Measurements from ENCODE around the gene GSDME.

The GSDME gene

DNA sequence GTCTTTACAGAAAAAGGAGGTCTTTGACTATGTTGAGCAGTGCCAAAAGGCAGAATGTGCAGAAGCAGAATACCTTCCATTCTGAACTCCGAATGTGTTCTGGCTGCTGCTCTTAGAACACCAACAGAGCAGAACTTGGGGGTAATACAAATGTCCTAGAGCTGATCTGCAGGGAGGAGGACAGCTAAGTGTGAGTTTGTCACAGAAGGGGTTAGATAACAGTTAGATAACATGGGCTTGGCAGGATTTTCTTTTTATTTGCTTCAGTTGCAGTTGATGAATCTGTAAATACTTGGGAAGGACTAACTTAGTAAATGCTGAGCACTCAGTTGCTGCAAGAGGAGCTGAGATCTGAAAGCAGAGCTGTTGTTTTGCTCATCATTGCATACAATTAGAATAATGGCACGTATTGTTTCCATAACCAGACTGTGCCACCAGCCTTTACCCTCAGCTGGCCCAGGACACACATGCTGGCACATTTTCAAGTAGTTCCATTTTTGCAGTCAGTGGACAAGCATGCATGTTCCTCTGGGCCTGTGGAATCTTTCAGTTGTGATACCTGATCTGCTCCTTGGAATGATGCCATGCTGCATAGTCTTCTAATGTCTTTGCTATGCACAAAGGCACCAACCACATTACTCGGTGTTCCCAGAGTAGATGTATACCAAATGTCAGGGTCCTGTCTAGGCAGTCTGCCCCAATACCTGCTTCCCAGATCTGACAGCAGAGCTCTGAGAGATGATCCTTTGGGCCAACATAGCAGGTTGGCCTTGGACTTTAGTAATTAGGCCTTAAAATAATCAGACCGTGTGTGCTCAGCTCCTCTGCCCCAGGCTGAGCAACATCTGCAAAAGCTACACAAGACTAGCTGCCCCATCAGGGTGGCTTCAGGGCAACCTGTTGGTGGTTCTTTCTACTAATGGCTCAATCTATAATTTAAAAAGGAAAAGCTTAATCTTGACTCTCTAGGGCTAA is 55.7 kb downstream of the GSDME start:
- DNase-seq = no peak

- DNase-seq = no peak
Measured at GRCh38 chr7:24700521-24701260, 56.6 kb downstream of the GSDME start.

DNA sequence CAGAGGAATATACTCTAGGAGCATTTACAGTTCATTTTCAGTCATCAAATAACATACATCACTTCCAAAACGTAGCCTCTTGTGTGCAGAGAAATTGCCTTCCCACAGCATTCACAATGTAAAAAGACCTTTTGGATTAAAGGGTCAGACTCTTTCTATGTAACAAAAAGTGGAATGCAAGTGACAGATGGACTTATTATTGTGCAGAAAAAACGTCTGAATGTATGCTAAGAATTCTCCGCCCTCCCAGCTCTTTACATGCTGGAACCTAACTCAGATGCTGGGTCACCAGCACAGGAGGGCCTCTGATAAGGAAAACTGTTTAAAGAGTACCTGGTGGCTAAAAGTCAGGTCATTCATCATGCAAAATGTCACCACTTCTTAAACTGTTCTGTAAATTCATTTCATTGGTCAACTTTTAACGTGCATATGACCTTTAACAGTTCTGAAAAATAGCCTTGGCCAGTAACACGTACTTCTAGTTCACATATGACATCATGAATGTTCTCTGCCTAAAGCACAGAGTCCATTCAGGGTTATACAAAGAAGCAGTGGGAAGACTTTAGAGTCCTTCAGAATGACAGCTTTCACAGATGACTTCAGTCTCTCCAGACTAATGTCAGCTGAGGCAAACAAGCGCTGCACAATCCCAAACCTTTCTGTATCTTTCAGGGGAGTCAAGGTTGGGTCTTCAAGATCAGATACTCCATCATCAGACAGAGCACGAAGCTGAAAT is 58.6 kb downstream of the GSDME start:
- no peak for DNase-seq

DNA sequence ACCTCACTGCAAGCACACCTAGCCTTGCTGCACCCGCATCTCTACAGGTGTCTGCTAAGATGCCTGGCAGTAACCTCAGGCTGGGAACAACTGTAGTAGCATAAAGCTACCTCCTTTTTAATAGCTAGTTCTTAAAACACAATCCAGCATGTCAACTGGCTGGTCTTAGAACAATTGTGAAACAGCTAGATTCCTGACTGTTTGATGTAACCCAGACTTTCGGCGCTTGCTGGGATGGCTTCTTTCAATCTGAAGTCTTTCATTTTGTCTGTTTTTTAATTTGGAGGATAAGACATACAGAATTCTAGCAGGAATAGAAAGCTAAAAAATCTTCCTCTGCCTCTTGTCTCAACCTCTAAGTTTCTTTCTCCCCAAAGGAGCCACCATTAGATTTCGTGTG is 59.8 kb downstream of the GSDME start:
- no peak for DNase-seq

- no peak for DNase-seq
Measured at GRCh38 chr7:24692592-24692991, 64.7 kb downstream of the GSDME start.

DNA sequence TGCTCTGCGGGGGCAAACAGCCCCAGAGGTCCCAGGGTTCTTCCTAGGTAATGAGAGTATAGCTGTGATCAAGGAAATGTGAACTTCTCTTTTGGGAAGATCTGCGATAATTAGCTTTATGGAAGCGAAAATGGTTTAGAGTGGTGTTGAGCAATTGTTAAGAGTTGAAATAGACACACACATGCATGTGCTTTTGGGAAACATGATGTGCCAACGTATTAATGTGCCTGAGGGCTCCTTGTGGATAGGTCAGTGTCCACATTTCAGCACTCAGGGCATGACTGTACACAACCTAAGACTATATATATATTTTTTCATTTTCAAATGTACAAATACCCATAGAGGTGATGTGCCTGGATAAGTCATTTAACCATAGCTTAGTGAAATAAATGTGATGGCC is 67.0 kb downstream of the GSDME start:
- DNase-seq = no peak

DNA sequence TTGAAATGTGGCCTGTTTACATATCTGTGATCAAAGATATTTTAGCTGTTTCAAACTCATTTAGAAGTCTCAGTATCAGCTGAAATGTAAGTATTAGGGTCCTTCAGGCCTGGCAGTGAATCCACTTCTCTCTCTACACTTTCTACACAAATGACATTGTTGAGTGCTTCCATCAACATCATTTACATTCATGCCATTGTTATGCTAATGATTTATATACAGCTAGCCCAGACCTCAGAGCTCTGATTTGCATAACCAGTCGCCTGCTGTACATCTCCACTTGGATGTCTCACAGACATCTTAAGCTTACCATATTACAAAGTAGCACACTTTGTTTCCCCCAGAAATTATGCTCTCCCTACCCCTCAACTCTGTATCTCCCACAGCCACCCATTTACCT is 71.6 kb downstream of the GSDME start:
- DNase-seq = no peak

DNA sequence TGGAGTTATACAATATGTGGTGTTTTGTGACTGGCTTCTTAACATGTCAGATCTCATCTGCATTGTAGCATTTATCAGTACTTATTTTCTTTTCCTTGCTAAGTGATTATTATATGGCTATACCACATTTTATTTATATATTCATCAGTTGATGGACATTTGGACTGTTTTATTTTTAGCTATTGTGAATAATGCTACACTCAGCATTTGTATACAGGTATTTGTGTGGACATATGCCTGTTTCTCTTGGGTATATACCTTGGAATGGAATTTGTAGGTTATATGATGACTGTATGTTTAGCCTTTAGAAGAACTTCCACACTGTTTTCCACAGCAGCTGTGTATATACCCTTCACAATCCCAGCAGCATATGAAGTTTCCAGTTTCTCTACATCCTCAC is 86.5 kb downstream of the GSDME start:
- DNase-seq = no peak

DNA sequence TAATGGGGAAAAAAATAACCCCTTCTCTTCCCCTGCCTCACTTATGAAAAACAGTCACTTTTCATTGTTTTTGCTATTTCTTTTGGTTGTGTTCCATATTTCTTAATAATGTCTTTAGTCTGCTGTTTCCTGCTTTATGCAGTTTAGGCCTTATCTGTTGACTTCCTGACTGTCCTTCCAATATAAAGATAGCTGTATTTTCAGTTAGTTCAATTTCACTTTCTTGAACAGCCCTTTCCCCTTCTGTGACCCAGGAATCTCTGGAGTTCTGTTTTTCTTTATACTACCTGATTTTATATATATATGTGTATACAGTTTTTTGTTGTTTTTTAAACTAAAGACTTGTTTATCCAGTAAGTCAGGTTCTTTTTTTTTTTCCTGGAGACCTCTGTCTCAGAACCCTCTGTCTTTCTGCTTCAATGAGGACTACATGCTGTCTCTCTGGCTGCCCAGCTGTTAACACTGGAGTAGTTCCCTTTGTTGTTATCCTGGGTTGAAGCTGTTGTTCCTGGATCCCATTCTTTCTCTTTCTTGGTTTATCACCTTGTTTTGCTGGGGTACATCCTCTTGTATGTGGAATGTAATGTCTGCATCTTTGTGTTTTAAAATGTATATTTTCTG is 87.2 kb downstream of the GSDME start:
- DNase-seq = no peak

DNA sequence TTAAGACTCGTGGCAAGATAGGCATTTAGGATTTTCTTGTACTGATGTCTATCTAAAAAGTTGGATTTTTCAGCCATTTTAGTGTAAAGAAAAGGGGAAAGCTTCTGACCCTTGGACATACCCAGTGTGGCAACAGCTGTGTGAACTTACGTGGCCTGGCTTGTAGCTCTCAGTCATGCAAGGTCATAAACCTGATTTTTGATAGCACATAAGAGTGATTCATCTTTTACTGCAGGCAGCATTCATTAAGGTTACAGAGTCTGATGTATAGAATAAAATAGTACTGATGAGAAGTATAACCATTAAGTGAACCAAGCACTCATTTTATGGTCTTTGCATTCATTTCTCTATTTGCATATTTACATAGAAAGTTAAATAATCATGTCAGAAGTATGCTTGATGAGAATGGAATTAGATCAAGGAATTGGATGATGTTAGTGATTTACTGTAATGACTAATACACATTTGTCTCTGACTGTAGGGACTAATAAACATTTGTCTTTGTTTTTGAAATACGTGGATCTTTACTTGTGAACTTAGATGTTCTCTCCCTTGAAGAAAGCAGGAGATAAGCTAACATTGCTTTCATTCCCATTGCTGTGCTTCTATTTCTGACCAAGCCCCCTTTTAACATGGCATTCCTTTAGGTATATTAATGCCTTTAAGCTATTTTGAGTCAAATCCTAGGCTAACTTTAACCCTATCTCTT is 88.2 kb downstream of the GSDME start:
- no peak for DNase-seq

DNA sequence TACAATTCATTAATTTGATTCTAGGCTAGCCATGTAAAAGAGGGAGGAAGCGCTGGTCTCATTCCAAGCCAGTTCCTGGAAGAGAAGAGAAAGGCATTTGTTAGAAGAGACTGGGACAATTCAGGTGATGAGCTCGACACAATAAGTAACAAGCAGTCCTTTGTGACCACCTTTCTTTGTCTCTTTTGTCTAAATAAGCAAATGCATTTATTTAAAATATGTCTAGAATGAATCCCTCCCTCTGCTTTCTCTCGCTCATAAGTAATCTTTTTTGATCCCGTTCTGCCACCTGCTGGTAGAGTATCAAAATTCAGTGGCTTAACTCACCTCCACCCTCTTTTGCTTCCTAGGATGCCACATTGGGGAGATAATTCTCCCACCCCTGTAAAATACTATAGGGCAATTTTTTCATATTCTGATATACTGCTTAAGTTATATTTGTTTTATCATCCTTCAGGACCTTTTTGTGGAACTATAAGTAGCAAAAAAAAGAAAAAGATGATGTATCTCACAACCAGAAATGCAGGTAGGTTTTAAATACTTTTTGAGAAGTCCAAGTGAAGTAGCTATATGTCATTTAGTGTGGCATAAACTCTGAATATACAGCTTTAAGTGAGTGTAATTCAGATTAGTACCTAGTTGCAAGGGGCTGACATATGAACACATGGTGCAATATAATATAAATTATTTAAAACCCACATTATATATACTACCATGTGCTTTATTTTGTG is 91.5 kb downstream of the GSDME start:
- DNase-seq = peak; percentile 61

GRCh38 chr7:24660546-24660945 is 96.7 kb downstream of the GSDME start:
- DNase-seq = no peak

DNA sequence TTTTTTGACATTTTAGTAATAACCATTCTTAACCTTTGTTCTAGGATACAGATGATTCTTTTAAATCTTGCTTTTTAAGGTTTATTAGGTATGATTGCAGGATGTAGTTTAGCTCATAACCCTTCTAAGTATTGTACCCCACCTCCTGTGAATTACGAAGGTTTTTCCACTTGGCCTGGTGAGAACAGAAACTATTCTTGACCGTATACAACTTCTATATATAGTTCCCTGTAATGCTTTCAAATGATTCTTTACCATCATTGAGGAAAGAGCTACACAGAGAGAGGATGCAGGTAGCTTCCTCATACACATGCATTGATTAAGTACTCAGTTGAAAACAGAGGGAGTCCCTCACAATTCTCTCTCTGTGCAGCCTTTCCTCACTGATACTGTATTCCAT is 97.8 kb downstream of the GSDME start:
- DNase-seq = no peak

DNA sequence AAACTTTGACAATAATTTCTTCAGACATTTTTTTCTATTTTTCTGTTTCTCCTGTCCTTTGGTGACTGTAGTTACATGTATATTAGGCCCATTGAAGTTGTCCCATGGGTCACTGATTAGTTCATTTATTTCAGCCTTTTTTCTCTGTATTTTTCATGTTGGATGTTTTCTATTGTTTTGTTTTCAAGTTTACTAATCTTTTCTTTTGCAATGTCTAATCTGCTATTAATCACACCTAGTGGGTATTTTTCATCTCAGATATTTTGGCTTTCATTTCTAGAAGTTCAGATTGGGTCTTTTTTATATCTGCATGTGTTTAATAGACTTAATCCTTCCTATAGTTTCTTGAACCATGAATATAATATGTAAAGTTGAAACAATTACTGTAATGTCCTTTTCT is 99.3 kb downstream of the GSDME start:
- DNase-seq = no peak

DNA sequence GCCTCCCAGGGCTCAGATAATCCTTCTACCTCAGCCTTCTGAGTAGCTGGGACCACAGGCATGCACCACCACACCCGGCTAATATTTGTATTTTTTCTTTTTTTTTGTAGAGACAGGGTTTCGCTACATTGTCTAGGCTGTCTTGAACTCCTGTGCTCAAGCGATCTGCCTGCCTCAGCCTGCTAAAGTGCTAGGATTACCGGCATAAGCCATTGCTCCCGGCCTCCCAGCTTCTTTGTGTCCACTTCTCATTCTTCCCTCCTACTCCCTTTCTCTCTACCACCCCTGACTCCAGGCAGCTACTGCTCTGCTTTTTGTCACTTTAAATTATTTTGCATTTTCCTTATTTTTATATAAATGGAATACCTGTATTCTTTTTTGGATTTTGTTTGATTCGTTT is 100.7 kb downstream of the GSDME start:
- no peak for DNase-seq

- no peak for DNase-seq
Measured at GRCh38 chr7:24654305-24654704, 103.0 kb downstream of the GSDME start.

GRCh38 chr7:24653316-24654085 is 103.8 kb downstream of the GSDME start:
- no peak for DNase-seq

DNA sequence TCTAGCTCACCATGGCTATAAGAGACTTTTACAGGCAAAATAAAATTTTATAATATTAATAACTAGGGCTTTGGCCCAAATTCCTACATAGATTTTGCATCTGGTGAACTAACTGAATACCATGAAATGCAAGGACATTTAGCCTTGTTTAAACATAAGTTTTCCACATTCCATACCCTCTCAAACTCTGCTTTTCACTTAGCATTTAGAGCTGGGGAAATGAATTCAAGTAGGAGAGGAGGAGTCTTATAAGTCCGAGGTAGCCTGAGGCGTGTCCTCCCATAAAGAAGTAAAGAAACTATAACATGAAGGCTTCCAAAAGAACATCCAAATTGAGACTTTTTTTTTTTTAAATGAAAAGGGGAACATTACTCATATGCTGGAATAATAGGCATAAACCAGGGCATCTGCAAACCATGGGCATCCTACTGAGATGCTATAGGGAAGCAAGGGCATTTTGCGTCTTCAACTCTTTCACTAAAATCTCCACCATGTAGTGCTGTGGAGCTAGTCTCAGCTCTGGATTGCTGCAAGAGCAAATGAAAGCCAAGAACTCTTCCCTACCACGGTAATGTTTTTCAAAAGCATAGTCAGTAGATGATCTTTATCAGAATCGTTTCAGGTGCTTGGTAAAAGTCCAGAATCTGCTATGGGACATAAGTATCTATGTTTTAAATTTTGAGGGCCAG is 104.9 kb downstream of the GSDME start:
- DNase-seq = no peak
